Ovary (tissue), 9 donors: ENCODE measurements around the gene NXPH3. TPM values are rescaled to one million over a fixed set of nuclear protein-coding genes. Genes with fewer than 3 reads are reported as not detected.

ENCODE experiments used
- DNase-seq, 5 donors: peaks; one replicate each; pipeline ENCODE4 v3.0.0-alpha.2; 2019 to 2020
- H3K27ac ChIP-seq, 2 donors: fragments of 200-600 bp; one replicate each; pipeline versions ENCODE4 v1.5.1 to v1.8.0; 2019 to 2022
- H3K27me3 ChIP-seq: fragments of 200-600 bp; one replicate; pipeline ENCODE4 v1.8.0; 2022
- H3K36me3 ChIP-seq: fragments of 200-600 bp; sonication (generic); one replicate; pipeline ENCODE4 v1.5.1; 2019
- H3K4me1 ChIP-seq: one replicate; pipeline ENCODE4 v1.8.1; 2013; ENCODE audit warnings: mild to moderate bottlenecking, moderate library complexity; ENCODE audit not compliant: insufficient read depth
- H3K4me3 ChIP-seq: fragments of 200-600 bp; sonication (generic); one replicate; pipeline ENCODE4 v1.5.1; 2017
- H3K9me3 ChIP-seq, 2 donors: fragments of 200-600 bp in 1 of 2; sonication (generic) in 1 of 2; one replicate each; pipeline versions ENCODE4 v1.5.1 to v1.8.1; 2013 to 2019; ENCODE audit warnings: mild to moderate bottlenecking in 1 of 2, moderate library complexity in 1 of 2
- EP300 ChIP-seq: sonication (generic); formaldehyde crosslinking; IDR thresholded peaks from one replicate; pipeline ENCODE4 v1.6.1; 2017; ENCODE audit warnings: antibody characterized with exemption
- POLR2A ChIP-seq: fragments of 450-650 bp; IDR thresholded peaks from one replicate; pipeline ENCODE4 v1.6.1; 2017; ENCODE audit warnings: antibody characterized with exemption, mild to moderate bottlenecking, moderate library complexity
- WGBS, 3 donors: extraction: QIAGEN DNeasy Blood & Tissue Kit in 1 of 3; methylation state at CpG; one replicate each; pipeline versions ENCODE4 v1.1.5 to v1.1.7; 2013 to 2017; 5-methylcytosine and 5-hydroxymethylcytosine counted together
- intact Hi-C, 4 donors: fragments of 100-400 bp; cut with DNase I; formaldehyde crosslinking; loops; one replicate each; pipeline versions ENCODE4 v1.11.0 to v1.15.1; 2022 to 2023
- polyA plus RNA-seq, 2 donors: library from polyadenylated mRNA; stranded (reverse); fragments of 200-250 nt in 1 of 2; fragments of 350-450 nt in 1 of 2; fragmentation: Illumina TruSeq in 1 of 2; extraction: RNeasy Lipid Tissue Mini Kit (QIAGEN cat#74804) in 1 of 2; gene quantifications; one replicate each; pipeline ENCODE4 v1.2.3, GENCODE V29; 2013 to 2014
- total RNA-seq, 7 donors: library from RNA; depleted of rRNA in 2 of 7; stranded (reverse); fragments of >200 nt in 2 of 7; fragmentation: NEBNext Ultra II Directional in 3 of 7; extraction: Animal tissue kit (Norgen Biotek cat#: 25700) in 3 of 7; gene quantifications; one replicate each; pipeline versions ENCODE4 v1.1.0 to v1.2.4, GENCODE V29; 2016 to 2023
- TF ChIP-seq, protein P1 (sequence below), 3 donors: fragments of 450-650 bp in 2 of 3; fragments of 200-600 bp in 1 of 3; IDR thresholded peaks; one replicate each; pipeline versions ENCODE4 v1.5.1 to v1.8.0; 2016 to 2022; ENCODE audit warnings: antibody characterized with exemption in 3 of 3, mild to moderate bottlenecking in 1 of 3
- donor health status: DM: no; HTN: no; CAD: no; lungs with moderate emphysema.
- donor health status: DM: no; HTN: no; CAD: no.
- donor health status: Bipolar disorder and iron deficiency.
- donor health status: DM: yes; HTN: yes; CAD: no.
- donor health status: DM: no; HTN: no; CAD: no.
- donor health status: DM: yes; HTN: yes; CAD: no.

NXPH3 gene
- total and polyA plus RNA-seq, 9 donors = 1.2 to 26.0 (median 10.7) TPM

DNA sequence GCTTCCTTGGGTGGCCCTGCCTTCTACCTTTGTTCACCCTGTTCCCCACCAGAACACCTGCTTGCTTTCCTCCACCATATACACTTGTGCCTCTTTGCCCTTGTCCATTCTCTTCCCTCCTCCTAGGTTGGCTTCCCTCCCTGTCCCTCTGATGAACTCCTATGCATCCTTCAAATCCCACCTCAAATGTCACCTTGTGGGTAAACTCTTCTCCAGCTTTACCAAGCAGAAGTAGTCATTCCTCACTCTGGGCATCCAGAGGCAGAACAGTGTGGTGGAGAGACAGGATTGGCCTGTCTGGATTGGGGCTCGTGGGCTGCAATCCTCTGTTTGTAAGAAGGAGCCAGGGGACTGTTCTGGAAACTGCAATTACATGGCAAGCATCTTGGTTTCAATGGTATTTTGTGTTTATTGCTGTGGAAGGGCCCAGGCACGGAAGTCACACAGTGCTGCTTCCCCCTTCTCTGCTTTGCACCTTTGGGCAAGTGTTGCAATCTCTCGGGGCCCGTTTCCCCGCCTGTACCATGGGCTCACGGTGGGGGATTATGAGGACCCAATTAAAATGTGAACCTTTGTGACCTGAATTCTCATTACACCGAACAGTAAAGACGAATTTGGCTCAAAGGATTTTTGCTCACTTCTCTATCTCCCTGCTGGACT, 21.9 kb upstream of the NXPH3 start:
- TF ChIP-seq EP300 = no peak
- TF ChIP-seq, protein P1, sequence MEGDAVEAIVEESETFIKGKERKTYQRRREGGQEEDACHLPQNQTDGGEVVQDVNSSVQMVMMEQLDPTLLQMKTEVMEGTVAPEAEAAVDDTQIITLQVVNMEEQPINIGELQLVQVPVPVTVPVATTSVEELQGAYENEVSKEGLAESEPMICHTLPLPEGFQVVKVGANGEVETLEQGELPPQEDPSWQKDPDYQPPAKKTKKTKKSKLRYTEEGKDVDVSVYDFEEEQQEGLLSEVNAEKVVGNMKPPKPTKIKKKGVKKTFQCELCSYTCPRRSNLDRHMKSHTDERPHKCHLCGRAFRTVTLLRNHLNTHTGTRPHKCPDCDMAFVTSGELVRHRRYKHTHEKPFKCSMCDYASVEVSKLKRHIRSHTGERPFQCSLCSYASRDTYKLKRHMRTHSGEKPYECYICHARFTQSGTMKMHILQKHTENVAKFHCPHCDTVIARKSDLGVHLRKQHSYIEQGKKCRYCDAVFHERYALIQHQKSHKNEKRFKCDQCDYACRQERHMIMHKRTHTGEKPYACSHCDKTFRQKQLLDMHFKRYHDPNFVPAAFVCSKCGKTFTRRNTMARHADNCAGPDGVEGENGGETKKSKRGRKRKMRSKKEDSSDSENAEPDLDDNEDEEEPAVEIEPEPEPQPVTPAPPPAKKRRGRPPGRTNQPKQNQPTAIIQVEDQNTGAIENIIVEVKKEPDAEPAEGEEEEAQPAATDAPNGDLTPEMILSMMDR (IDR thresholded peaks at IDR 0.05) = no peak
- TF ChIP-seq POLR2A = no peak
- no peaks in the 10 kb centered on the region for H3K27me3 ChIP-seq
- H3K27ac ChIP-seq = no peak overlapping the region
- WGBS, 3 donors = 81 to 87% (median 84%) methylated on average over 8 of the region's 8 CpGs
- intact Hi-C loops = loop anchor here (2.0 to 10.0 kb wide), 5 partner anchors 57 to 239 kb away; partner anchors contain the start of gene NGFR (in 1 of the 4)
- DNase-seq = no peak
- H3K4me3 ChIP-seq = no peak overlapping the region
- H3K36me3 ChIP-seq = no peaks in the 10 kb centered on the region
- H3K9me3 ChIP-seq = no peaks in the 10 kb centered on the region
- H3K4me1 ChIP-seq = no peaks in the 10 kb centered on the region

DNA sequence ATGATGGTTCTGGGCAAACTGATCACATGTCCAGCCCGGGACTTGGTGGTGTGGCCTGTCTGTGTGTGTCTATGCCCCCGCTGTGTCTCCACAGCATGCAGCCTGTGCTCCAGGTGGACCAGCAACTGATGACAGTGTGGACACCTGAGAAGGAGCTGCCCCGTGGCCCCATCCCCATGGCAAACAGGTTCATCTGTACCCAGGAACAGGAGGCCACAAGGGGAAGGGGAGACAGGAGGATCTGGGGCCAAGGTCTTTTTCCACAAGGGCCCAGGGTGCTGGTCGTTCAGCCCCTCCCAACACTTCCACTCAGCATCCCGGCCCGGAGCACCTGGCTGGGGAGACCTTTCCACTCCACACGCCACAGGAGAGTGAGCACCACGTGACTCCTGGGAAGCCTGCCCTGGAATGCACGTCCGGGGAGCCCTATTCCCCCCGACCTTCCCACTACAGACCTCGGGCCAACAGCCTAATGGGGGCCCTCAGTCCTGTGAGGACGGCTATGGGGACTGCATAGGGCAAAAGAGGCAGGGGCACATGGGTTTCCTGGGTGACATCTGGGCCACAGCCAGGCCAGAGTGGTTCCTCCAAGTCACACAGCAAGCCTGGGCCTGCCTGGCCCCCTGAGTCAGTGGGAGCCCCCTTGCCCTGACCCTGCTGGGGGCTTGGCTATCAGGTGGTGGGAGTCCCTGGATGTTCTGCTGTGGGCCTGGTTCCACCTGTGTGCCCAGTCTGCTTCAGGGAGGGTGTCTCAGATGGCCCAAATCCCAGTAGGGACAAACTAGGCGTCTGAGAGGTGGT, 20.8 kb upstream of the NXPH3 start:
- intact Hi-C loops = loop anchor here (2.0 to 10.0 kb wide), 7 partner anchors 58 to 240 kb away; partner anchors contain the start of gene NGFR (in 3 of the 4)
- Histone ChIP-seq H3K36me3 (no peaks in the 10 kb centered on the region), H3K9me3 (no peaks in the 10 kb centered on the region), H3K27ac (no peak overlapping the region), H3K27me3 (no peaks in the 10 kb centered on the region), H3K4me1 (no peaks in the 10 kb centered on the region), H3K4me3 (no peak overlapping the region)
- no peak for TF ChIP-seq EP300
- TF ChIP-seq POLR2A = no peak
- TF ChIP-seq, protein P1 (IDR thresholded peaks at IDR 0.05) = no peak
- WGBS, 3 donors = 43 to 65% (median 49%) methylated on average over 13 to 14 of the region's 14 CpGs
- DNase-seq = no peak

DNA sequence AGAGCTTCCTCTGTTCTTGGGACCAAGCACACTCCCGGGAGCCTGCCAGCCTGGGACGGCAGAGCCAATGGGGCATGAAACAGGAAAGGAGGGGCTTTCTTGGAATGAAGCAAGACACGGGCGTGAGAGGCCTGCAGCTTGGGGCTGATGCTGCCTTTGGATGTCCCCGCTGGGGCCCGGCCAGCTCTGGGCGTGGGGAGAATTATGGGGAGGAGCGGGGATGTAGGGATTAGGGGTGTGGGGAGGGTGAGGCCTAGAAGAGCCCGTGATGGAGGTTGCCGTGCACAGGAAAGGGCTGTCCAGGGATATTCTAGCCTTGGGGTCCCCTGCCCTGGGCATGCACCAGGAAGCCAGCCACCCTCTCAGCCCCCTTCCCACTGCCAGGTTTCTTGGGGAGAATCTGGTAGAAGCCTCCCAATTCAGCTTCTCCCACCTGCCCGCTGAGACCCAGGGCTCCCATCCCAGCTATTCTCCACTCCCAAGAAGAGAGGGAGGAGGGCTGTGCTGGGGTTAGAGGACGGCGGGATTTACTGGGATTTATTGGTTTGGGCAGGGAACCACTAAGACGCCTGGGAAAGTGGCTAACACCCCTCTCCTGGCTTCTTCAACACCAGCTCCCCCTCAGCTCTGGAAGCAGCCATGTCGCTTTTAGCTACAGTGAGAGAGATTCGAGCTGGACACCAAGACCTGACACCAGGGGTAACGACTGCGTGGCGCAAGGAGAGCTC, 20.0 kb upstream of the NXPH3 start:
- Histone ChIP-seq H3K27ac (no peak overlapping the region), H3K9me3 (no peaks in the 10 kb centered on the region), H3K4me1 (no peaks in the 10 kb centered on the region), H3K4me3 (no peak overlapping the region), H3K27me3 (no peaks in the 10 kb centered on the region), H3K36me3 (no peaks in the 10 kb centered on the region)
- WGBS, 3 donors = 59 to 69% (median 68%) methylated on average over 19 of the region's 19 CpGs
- no peak for TF ChIP-seq EP300
- TF ChIP-seq, protein P1 (IDR thresholded peaks at IDR 0.05) = no peak
- TF ChIP-seq POLR2A = no peak
- DNase-seq = no peak
- intact Hi-C loops = loop anchor here (2.0 to 10.0 kb wide), 7 partner anchors 58 to 241 kb away; partner anchors contain the start of gene NGFR (in 3 of the 4)

DNA sequence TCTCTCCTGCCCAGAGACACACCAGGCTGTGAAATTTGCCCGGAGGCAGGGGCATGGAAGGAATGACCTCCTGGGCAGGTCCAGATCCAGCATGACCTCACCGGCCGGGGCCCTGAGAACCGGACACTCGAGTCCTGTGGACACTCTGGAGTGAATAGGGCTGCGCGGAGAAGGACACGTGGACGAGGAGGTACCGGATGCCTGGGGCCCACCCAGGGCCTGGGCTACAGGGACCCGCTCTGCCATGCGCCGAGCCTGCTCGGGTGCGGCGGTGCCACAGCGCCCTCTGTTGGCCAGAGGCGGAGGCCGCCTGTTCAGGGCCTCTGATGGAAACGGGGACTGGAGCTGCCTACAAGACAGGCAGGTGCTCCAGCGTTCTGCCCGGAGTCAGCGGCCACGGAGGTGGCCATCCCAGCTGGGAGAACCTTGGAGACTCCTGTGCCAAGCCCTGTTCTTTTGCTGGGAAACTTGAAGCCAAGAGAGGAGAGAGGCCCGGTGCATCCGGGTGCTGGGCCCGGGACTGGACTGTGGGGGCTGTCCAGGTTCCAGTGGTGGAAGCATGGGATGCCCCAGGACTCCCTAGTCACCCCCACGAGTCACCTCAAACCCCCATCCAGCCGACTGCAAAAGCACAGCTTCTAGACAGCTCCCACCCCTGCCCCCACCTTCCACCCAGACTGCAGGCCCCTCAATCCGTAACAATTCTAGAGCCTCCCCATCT, 19.3 kb upstream of the NXPH3 start:
- no peaks in the 10 kb centered on the region for H3K9me3 ChIP-seq
- H3K27me3 ChIP-seq = no peaks in the 10 kb centered on the region
- 11 to 16% (median 12%) methylated on average over 20 to 30 of the region's 30 CpGs for WGBS, 3 donors
- peak; percentile 70 to 91 (median 83) for DNase-seq
- intact Hi-C loops = loop anchor here (5.0 to 10.0 kb wide), 5 partner anchors 59 to 242 kb away; partner anchors contain the start of gene NGFR (in 2 of the 4)
- no peaks in the 10 kb centered on the region for H3K36me3 ChIP-seq
- H3K4me3 ChIP-seq = no peak overlapping the region
- H3K4me1 ChIP-seq = no peaks in the 10 kb centered on the region
- TF ChIP-seq, protein P1 (IDR thresholded peaks at IDR 0.05) = peak; percentile 93 to 95 (median 95)
- no peak for TF ChIP-seq EP300
- H3K27ac ChIP-seq = no peak overlapping the region
